Fibroblast of villous mesenchyme (primary cell): ENCODE results near the gene NOP14. TPM values are rescaled to one million over a fixed set of nuclear protein-coding genes. Genes with fewer than 3 reads are reported as not detected.

Experiments used
- DNase-seq: peaks from one replicate; pipeline ENCODE4 v3.0.0-alpha.2; 2010; ENCODE audit warnings: low read depth
- H3K4me3 ChIP-seq: 2 replicates; pipeline ENCODE4 v1.5.1; 2011; ENCODE audit warnings: low read depth, mild to moderate bottlenecking, low read length
- CTCF ChIP-seq: IDR thresholded peaks from 2 replicates; pipeline ENCODE4 v1.5.1; 2012; ENCODE audit warnings: low read depth, mild to moderate bottlenecking, low read length; ENCODE audit not compliant: insufficient read depth
- total RNA-seq: library from RNA; depleted of rRNA; stranded (reverse); fragments of >200 nt; gene quantifications from 2 replicates; pipeline ENCODE4 v1.2.3, GENCODE V29; 2012

The NOP14 gene
- total RNA-seq, 1 donor, result 26.3 TPM

- no peak overlapping the region for H3K4me3 ChIP-seq
- no peak for TF ChIP-seq CTCF
- no peak for DNase-seq
Observed at GRCh38 chr4:2914256-2915126, 48.7 kb downstream of the NOP14 start.

- no peak for DNase-seq
- TF ChIP-seq CTCF, result no peak
Observed at GRCh38 chr4:2913168-2913567, 50.0 kb downstream of the NOP14 start.

GRCh38 chr4:2911868-2912267 lies 51.3 kb downstream of the NOP14 start:
- no peak for TF ChIP-seq CTCF
- no peak overlapping the region for H3K4me3 ChIP-seq
- DNase-seq, result no peak

More at GRCh38 chr4:2913168-2913567, 50.0 kb downstream of the NOP14 start:
- no peak overlapping the region for H3K4me3 ChIP-seq

- no peak for TF ChIP-seq CTCF
- DNase-seq, result no peak
- H3K4me3 ChIP-seq, result no peak overlapping the region
Observed at GRCh38 chr4:2910409-2910808, 52.8 kb downstream of the NOP14 start.

GRCh38 chr4:2909583-2909982 lies 53.6 kb downstream of the NOP14 start:
- DNase-seq, result no peak
- H3K4me3 ChIP-seq, result no peak overlapping the region
- TF ChIP-seq CTCF, result no peak

GRCh38 chr4:2908686-2909085 lies 54.5 kb downstream of the NOP14 start:
- H3K4me3 ChIP-seq, result no peak overlapping the region
- TF ChIP-seq CTCF, result no peak
- DNase-seq, result no peak
